ENCODE data around the gene FCRL6.

FCRL6 gene

DNA sequence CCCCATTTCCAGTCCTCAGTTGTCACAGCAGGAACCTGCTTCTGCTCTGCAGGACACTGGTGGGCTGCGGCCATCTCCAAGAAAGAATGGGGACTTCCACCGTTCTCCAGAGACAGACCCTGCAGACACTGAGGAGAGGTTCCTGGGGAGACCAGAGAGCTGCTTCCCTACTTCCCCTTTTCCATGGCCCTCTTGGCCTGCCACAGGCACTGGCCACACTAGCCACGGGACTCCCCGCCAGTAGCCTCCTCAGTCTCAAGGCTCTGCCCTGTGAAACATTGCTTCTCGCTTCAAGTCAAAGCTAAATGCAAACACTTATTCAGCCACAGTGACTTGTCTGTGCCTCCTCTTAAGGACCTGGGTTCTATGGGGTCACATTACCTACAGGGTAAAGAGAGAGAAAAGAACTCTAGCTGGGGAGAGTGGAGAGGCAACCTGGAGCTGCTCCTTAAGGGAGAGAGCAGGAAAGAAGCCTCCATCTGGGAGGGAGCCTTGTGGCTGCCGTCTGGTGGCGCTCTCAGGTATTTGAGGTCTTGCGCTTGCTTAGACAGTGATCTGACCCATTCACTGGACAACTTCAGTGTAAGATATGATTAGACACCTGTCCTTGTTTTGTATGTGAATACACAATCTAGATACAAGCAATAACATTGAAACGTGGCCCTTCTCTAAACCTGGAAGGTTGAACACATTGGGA, 19.2 kb downstream of the FCRL6 start:
- TF ChIP-seq, protein P1, sequence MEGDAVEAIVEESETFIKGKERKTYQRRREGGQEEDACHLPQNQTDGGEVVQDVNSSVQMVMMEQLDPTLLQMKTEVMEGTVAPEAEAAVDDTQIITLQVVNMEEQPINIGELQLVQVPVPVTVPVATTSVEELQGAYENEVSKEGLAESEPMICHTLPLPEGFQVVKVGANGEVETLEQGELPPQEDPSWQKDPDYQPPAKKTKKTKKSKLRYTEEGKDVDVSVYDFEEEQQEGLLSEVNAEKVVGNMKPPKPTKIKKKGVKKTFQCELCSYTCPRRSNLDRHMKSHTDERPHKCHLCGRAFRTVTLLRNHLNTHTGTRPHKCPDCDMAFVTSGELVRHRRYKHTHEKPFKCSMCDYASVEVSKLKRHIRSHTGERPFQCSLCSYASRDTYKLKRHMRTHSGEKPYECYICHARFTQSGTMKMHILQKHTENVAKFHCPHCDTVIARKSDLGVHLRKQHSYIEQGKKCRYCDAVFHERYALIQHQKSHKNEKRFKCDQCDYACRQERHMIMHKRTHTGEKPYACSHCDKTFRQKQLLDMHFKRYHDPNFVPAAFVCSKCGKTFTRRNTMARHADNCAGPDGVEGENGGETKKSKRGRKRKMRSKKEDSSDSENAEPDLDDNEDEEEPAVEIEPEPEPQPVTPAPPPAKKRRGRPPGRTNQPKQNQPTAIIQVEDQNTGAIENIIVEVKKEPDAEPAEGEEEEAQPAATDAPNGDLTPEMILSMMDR (IDR thresholded peaks at IDR 0.05; ENCODE audit: low read depth, low read length): no peak
- no peak for DNase-seq (ENCODE audit: extremely low read depth, low read depth)

DNA sequence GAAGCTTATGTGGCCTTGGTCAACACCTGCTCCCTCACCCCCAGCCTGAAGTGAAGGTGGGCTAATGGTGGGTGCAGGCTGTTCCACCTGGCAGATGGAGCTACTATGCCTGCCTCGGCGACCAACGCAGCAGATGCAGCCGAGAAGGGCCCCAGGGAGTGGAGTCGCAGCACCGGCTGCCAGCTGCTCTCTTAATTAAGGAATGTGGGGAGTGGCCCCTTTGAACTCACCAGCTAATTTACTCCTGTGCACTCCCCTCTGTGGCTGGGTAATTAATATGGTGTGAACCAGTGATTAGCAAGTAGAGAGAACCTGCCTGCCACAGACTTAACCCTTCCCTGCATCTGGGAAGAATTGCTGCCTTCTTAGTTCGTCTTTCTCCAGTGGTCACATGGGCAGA, 21.2 kb downstream of the FCRL6 start:
- TF ChIP-seq, protein P1 (IDR thresholded peaks at IDR 0.05; ENCODE audit: low read depth, low read length): no peak
- DNase-seq (ENCODE audit: extremely low read depth, low read depth): no peak

DNA sequence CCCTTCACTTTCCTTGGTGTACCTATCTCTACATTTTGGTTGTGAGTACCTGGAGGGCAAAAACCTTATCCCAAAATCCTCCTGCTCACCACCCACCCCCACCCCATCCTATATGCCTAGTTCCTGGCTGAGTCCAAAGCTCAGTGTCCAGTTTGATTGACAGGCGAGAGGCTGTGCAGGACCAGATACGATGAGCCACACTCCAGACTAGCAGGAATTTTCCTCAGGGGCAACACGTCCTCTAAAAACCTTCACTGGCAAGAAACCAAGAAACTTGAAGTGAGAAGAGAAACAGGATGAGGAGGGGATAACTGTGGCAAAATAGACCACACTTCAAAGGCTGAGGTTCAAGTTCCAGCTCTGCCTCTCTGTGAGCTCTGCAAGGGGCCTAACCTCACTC, 23.4 kb downstream of the FCRL6 start:
- TF ChIP-seq, protein P1 (IDR thresholded peaks at IDR 0.05; ENCODE audit: low read depth, low read length): no peak
- DNase-seq (ENCODE audit: extremely low read depth, low read depth): no peak

DNA sequence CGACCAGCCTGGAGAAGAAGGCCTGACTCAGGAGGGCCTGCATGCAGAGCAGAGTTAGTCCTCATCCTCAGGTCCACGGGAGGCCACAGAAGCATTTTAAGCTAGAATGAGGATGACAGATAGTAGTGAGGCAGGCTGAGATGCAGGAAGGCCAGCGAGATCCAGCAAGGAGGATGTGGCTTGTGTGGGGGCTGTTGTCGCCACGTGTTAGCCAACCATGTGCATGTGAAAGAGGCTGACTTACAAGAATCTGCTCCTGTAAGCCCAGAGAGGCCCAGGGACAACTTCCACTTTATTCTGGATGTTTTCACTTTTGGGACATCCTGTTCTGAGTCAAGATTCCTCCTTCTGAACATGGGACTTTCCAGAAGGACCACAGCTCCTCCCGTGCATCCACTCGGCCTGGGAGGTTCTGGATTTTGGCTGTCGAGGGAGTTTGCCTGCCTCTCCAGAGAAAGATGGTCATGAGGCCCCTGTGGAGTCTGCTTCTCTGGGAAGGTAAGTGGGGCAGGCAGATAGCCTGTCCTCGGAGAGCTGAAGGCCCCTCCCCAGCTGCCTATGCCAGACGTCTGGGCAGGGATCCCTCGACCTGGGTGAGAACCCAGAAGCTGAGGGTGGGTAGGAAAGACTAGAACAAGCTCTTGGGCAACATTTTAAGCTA, 24.4 kb downstream of the FCRL6 start, which contains the start of gene SLAMF8:
TSS of gene SLAMF8 (plus strand) at position 433 of the 661 bp plus-strand sequence. CDS start at position 459, 26 bp downstream.
- no peak for DNase-seq (ENCODE audit: extremely low read depth, low read depth)
- TF ChIP-seq, protein P1 (IDR thresholded peaks at IDR 0.05; ENCODE audit: low read depth, low read length): no peak

DNA sequence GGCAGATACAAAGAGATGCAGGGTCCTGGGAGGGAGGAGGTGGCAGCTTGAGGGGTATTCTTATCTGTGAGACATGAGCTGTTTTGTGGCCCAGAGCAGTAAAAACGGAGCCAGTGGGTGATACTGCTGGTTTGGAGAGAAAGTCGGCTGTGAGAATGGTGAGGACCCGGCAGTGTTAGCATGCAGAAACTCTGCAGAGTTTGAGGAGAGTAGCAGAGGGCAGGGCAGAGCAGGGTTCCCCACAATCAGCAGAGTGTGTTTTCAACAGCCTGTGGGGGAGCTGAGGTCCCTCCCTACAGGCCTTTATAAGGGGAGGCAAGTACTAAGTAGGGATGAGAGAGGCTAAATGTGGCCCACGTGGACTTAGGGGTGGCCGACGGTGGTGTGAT, 24.9 kb downstream of the FCRL6 start:
- no peak for DNase-seq (ENCODE audit: extremely low read depth, low read depth)
- TF ChIP-seq, protein P1 (IDR thresholded peaks at IDR 0.05; ENCODE audit: low read depth, low read length): no peak

DNA sequence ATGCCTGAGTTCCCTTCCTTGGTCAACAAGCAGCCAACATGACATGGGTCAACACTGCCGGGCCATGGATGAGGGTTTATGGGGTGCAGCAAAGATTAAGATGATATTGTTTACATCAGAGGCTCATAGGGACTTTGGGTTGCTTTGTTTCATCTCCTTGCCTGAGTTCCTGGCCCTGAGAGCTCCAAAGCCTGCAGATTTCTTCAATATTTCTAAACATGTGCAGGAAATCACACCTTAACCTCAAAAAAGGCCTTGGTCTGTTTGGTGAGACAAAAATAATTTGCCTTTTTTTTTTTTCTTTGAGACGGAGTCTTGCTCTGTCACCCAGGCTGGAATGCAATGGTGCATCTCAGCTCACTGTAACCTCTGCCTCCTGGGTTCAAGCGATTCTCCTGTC, 25.4 kb downstream of the FCRL6 start:
- DNase-seq (ENCODE audit: extremely low read depth, low read depth): no peak
- TF ChIP-seq, protein P1 (IDR thresholded peaks at IDR 0.05; ENCODE audit: low read depth, low read length): no peak

DNA sequence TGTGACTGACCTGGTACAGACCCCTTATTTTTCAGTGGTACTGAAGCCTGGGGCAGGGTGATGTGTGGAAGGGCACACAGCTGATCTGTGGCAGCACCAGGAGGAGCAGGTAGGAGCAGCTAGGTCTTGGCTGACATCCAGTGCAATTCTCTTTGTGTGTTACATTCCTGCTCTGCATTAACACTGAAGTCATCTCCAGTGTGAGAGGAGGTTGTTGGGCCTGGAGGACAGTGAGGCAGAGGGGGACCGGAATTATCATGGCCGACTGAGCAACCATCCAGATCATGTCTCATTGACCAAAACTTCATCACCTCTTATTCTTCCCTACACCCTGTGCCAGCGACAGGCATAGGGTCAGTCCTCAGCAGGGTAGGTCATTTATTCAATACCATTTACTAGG, 26.0 kb downstream of the FCRL6 start:
- no peak for DNase-seq (ENCODE audit: extremely low read depth, low read depth)
- TF ChIP-seq, protein P1 (IDR thresholded peaks at IDR 0.05; ENCODE audit: low read depth, low read length): no peak
